ENCODE measurements around the gene TRAPPC4.
"Not testable (repeated sequence)": the region's sequence is repeated elsewhere in the genome, so short reads cannot be mapped to it uniquely, and the experiment has no call there.

The TRAPPC4 gene

DNA sequence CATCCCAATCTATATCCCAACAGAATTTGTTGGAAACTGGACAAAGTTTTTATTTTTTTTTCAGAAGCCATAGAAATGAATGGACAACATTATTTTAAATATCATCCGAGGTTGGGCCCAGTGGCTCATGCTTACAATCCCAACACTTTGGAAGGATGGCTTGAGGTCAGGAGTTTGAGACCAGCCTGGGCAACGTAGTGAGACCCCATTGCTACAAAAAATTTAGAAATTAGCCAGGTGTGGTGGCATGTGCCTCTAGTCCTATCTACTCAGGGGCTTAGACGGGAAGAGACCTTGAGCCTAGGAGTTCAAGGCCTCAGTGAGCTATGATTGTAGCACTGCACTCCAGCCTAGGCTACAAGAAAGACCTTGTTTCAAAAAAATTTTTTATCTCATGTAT lies 16.2 kb downstream of the TRAPPC4 start:
- Histone ChIP-seq H3K27me3 (ENCODE audit: insufficient read depth, low read depth, severe bottlenecking) (no peaks in the 10 kb centered on the region), H3K36me3 (peaks cover 2% of the 10 kb centered on the region; the same call in 1 of the 2 replicates), H3K27ac (no peak overlapping the region), H3K4me3 (ENCODE audit: low read depth, low read length) (no peak overlapping the region), H3K9me3 (ENCODE audit: severe bottlenecking) (no peaks in the 10 kb centered on the region)
- TF ChIP-seq, protein P1, sequence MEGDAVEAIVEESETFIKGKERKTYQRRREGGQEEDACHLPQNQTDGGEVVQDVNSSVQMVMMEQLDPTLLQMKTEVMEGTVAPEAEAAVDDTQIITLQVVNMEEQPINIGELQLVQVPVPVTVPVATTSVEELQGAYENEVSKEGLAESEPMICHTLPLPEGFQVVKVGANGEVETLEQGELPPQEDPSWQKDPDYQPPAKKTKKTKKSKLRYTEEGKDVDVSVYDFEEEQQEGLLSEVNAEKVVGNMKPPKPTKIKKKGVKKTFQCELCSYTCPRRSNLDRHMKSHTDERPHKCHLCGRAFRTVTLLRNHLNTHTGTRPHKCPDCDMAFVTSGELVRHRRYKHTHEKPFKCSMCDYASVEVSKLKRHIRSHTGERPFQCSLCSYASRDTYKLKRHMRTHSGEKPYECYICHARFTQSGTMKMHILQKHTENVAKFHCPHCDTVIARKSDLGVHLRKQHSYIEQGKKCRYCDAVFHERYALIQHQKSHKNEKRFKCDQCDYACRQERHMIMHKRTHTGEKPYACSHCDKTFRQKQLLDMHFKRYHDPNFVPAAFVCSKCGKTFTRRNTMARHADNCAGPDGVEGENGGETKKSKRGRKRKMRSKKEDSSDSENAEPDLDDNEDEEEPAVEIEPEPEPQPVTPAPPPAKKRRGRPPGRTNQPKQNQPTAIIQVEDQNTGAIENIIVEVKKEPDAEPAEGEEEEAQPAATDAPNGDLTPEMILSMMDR (IDR thresholded peaks at IDR 0.05; ENCODE audit: low read depth, low read length) = no peak
- no peak for DNase-seq

DNA sequence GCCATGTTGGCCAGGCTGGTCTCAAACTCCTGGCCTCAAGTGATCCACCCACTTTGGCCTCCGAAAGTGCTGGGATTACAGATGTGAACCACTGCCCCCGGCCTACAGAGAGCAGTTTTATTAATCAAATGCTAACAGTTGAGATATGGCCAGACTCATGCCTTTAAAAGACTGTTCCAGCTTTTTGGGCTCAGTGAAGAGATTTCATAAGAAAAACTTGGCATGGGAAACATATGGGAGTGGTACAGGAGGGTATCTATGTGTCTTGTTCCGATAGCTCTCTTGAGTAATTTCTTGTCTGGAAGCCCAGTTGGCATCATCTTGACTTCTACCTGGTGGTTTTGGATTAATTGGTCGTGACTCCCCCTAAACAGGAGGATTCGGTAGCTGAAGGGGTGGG lies 20.3 kb downstream of the TRAPPC4 start:
- Histone ChIP-seq H3K36me3 (no peaks in the 10 kb centered on the region), H3K9me3 (ENCODE audit: severe bottlenecking) (no peaks in the 10 kb centered on the region), H3K4me3 (ENCODE audit: low read depth, low read length) (no peak overlapping the region), H3K27me3 (ENCODE audit: insufficient read depth, low read depth, severe bottlenecking) (no peaks in the 10 kb centered on the region), H3K27ac (peak overlapping the region; percentile 74)
- DNase-seq = no peak
- TF ChIP-seq, protein P1 (IDR thresholded peaks at IDR 0.05; ENCODE audit: low read depth, low read length) = no peak

DNA sequence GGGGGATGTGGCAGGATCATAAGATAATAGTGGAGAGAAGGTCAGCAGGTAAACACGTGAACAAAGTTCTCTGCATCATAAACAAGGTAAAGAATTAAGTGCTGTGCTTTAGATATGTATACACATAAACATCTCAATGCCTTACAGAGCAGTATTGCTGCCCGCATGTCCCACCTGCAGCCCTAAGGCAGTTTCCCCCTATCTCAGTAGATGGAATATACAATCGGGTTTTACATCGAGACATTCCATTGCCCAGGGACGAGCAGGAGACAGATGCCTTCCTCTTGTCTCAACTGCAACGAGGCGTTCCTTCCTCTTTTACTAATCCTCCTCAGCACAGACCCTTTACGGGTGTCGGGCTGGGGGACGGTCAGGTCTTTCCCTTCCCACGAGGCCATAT lies 20.9 kb downstream of the TRAPPC4 start:
- H3K27ac ChIP-seq = peak overlapping the region; percentile 74
- not testable (repeated sequence) for H3K4me3 ChIP-seq (ENCODE audit: low read depth, low read length); DNase-seq; H3K36me3 ChIP-seq; H3K9me3 ChIP-seq (ENCODE audit: severe bottlenecking); H3K27me3 ChIP-seq (ENCODE audit: insufficient read depth, low read depth, severe bottlenecking)

DNA sequence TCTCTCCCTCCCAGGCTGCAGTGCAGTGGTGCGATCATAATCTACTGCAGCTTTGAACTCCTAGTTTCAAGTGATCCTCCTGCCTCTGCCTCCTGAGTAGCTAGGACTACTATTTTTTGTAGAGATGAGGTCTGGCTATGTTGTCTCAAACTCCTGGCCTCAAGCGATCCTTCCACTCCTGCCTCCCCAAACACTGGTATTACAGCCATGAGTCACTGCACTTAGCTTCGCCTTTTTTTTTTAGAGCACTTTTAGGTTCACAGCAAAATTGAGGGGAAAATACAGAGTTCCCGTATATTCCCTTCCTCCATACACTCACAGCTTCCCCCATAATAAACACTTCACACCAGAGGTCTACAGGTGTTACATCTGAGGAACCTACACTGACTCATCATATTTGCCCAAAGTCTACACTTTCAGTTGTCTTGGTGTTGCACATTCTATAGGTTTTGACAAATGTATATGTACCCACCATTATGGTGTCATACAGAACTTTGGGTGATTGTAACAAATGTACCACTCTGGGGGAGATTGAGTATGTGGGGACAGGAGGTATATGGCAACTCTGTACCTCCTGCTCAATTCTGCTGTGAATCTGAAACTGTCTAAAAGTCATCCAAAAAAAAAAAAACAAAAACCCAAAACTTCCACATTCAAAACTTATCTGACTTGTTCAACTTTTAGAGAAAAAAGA lies 23.4 kb downstream of the TRAPPC4 start:
- H3K36me3 ChIP-seq = peaks cover 22% of the 10 kb centered on the region
- no peak for DNase-seq
- H3K27ac ChIP-seq = no peak overlapping the region
- TF ChIP-seq, protein P1 (IDR thresholded peaks at IDR 0.05; ENCODE audit: low read depth, low read length) = no peak
- no peaks in the 10 kb centered on the region for H3K27me3 ChIP-seq (ENCODE audit: insufficient read depth, low read depth, severe bottlenecking)
- no peak overlapping the region for H3K4me3 ChIP-seq (ENCODE audit: low read depth, low read length)
- no peaks in the 10 kb centered on the region for H3K9me3 ChIP-seq (ENCODE audit: severe bottlenecking)

DNA sequence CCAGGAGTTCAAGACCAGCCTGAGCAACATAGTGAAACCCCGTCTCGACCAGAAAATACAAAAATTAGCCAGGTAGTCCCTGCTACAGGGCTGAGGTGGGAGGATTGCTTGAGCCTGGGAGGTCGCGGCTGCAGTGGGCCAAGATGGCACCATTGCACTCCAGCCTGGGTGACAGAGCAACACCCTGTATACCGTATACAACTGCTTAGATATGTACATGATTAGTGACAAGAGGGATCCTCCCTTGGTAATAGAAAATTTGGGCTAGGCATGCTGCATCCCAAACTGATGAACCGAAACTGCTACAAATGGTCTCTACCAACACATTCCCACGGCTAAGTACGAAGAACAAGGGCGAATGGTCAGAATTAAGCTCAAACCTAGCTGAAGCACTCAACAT lies 24.4 kb downstream of the TRAPPC4 start:
- DNase-seq = no peak
- Histone ChIP-seq H3K36me3 (peaks cover 32% of the 10 kb centered on the region), H3K27ac (no peak overlapping the region), H3K4me3 (ENCODE audit: low read depth, low read length) (no peak overlapping the region), H3K9me3 (ENCODE audit: severe bottlenecking) (no peaks in the 10 kb centered on the region), H3K27me3 (ENCODE audit: insufficient read depth, low read depth, severe bottlenecking) (no peaks in the 10 kb centered on the region)
- TF ChIP-seq, protein P1 (IDR thresholded peaks at IDR 0.05; ENCODE audit: low read depth, low read length) = no peak

DNA sequence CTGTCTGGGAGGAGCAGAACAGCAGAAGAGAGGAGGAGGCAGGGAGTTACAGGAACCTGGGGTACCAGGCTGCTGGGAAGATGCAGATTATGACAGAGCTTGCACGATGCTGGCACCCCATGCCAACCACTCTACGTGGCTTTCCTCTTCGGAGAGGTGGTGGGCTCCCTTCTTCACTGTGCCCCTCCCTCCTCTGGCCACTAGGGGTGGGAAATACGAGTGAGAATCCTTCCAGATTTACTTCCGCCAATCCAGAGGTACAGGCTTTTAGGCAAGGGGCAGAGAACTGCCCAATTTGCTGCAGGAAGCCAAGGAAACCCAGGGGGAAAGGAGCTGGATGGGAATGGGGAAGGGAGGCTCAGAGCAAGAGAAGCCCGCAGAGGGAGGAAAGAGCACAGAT lies 26.1 kb downstream of the TRAPPC4 start:
- peaks cover 50% of the 10 kb centered on the region for H3K36me3 ChIP-seq

More for the DNA sequence above, 26.1 kb downstream of the TRAPPC4 start:
- Histone ChIP-seq H3K9me3 (ENCODE audit: severe bottlenecking) (no peaks in the 10 kb centered on the region), H3K27me3 (ENCODE audit: insufficient read depth, low read depth, severe bottlenecking) (no peaks in the 10 kb centered on the region), H3K27ac (no peak overlapping the region), H3K4me3 (ENCODE audit: low read depth, low read length) (no peak overlapping the region)
- TF ChIP-seq, protein P1 (IDR thresholded peaks at IDR 0.05; ENCODE audit: low read depth, low read length) = peak; percentile 35; the same call in 1 of the 2 replicates
- no peak for DNase-seq
